ENCODE measurements around the gene SLC25A47.

The SLC25A47 gene

DNA sequence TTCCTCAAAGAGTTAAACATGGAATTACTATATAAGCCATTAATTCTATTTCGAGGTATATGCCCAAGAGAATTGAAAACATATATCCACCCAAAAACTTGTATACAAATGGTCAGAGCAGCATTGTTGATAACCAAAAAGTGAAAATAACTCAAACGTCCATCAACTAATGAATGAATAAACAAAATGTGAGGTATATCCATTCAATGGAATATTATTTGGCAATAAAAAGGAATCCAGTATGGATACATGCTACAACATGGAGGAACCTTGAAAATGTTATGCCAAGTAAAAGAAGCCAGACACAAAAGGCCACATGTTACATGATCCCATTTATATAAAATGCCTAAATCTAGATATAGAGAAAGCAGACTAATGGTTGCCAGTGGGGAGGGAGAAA, 36.0 kb downstream of the SLC25A47 start:
- DNase-seq (ENCODE audit: low read depth in 1 of 2, low spot score in 1 of 2) = no peak
- in situ Hi-C loops (cut with HindIII; ENCODE audit: low pct_unique_long_range_greater_than_20kb, low sequenced_read_pairs) = no loop called here
- TF ChIP-seq JUND (IDR thresholded peaks at IDR 0.05; ENCODE audit: low read depth) = no peak

DNA sequence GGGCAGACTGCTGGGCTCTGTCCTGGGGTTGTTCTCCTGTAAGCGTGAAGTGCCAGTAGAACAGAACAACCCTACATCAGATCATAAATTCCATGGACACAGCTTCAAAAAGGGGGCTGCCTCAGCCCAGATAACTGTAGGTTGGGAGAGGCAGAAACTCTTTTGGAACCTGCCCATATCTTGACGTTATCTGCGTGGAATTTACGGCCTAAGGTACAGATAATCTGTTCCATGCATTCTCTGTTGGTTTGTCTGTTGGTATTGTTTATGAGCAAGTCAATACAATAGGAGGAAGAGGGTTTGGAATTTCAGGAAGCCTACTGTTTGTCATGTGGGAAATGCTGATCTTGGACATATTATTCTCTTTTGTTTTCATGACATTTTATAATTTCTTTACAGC, 36.7 kb downstream of the SLC25A47 start:
- DNase-seq (ENCODE audit: low read depth in 1 of 2, low spot score in 1 of 2) = no peak
- in situ Hi-C loops (cut with HindIII; ENCODE audit: low pct_unique_long_range_greater_than_20kb, low sequenced_read_pairs) = no loop called here
- TF ChIP-seq JUND (IDR thresholded peaks at IDR 0.05; ENCODE audit: low read depth) = no peak

DNA sequence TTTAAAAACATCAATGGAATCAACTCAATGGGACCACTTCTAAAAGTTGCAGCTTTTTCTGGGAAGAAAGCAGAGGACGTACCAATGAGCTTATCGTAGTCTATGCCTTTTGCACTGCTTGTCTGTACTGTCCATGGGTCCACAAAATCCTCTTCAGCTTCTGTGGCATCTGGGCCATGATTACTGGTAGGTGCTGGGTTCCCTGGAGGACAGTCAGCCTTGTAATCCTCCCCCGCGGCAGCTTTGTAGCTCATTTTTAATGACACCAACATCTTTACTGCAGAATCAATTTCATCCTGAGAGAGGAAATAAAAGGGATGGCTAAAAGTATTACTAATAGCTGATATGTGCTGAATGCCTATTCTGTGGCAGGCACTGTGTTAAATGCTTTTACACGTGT, 38.5 kb downstream of the SLC25A47 start:
- in situ Hi-C loops (cut with HindIII; ENCODE audit: low pct_unique_long_range_greater_than_20kb, low sequenced_read_pairs) = no loop called here
- no peak for DNase-seq (ENCODE audit: low read depth in 1 of 2, low spot score in 1 of 2)

DNA sequence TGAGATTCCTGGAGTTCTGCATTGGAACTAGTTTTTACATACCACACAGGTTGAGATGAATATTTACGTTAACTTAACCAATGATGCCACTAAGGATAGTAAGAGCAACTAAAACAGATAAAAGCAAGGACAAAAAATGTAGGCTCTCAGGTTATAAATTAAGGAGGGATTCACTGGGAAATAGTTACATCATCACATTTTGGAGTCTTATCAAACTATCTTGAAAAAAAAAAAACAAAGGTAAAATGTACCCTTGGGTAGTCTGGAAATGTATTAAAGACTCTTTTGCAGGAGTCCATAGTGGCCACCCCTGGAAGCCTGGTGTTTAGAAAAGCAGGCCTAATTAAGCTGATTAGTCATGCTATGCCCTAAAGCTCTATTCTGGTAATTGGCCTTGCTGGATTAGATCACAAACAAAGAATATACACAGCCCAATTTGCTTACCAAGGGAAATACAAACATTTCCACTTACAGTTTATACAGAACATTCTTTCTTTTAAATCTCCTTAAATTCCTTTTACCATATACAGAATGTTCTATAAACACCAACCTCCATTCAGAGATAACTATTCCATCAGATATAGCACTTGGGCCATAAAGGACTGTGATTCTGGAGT, 39.3 kb downstream of the SLC25A47 start:
- TF ChIP-seq JUND (IDR thresholded peaks at IDR 0.05; ENCODE audit: low read depth) = no peak
- no peak for DNase-seq (ENCODE audit: low read depth in 1 of 2, low spot score in 1 of 2)
- in situ Hi-C loops (cut with HindIII; ENCODE audit: low pct_unique_long_range_greater_than_20kb, low sequenced_read_pairs) = no loop called here

More for the DNA sequence above, 38.5 kb downstream of the SLC25A47 start:
- no peak for TF ChIP-seq JUND (IDR thresholded peaks at IDR 0.05; ENCODE audit: low read depth)

- no peak for TF ChIP-seq JUND (IDR thresholded peaks at IDR 0.05; ENCODE audit: low read depth)
- in situ Hi-C loops (cut with HindIII; ENCODE audit: low pct_unique_long_range_greater_than_20kb, low sequenced_read_pairs) = no loop called here
- no peak for DNase-seq (ENCODE audit: low read depth in 1 of 2, low spot score in 1 of 2)
These were observed 39.9 kb downstream of the SLC25A47 start for GRCh38 chr14:100363053-100363452.

DNA sequence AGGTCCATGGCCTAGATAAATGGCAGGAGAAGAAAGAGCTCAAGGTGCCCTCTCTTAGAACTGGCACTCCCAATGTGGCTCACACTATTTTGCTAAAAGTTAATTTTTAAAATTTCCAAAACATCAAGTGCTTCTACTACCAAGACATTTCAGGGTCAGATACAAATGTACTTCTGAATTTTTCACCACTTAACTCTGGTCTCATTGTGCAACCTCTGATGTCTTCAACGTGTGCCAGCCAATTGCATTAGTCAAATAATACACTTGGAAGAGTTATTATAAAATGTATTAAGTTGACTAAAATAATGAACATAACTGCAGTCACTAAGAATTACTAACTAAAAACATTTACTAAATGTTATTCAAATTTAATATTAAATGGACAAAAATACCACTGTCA, 41.3 kb downstream of the SLC25A47 start:
- TF ChIP-seq JUND (IDR thresholded peaks at IDR 0.05; ENCODE audit: low read depth) = no peak
- DNase-seq (ENCODE audit: low read depth in 1 of 2, low spot score in 1 of 2) = no peak
- in situ Hi-C loops (cut with HindIII; ENCODE audit: low pct_unique_long_range_greater_than_20kb, low sequenced_read_pairs) = no loop called here

DNA sequence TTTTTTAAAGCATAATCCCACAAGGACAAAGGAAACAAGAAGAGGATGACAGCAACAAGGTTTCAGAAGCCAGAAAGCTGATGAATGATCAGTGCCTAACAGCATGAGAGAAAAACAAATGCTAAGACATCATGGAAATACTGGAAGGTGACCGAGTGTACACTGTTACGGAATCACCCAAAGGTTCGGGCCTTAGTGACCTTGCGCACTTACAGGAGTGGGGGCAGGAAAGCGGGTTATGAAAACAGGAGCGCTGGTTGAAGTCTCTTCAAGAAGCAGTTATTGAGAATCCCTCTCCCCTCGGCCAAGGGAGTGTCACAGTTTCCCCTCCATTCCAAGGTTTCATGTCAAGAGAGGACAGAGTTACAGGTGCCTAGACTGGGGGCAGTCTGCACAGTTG, 42.6 kb downstream of the SLC25A47 start:
- no peak for DNase-seq (ENCODE audit: low read depth in 1 of 2, low spot score in 1 of 2)
- TF ChIP-seq JUND (IDR thresholded peaks at IDR 0.05; ENCODE audit: low read depth) = no peak
- in situ Hi-C loops (cut with HindIII; ENCODE audit: low pct_unique_long_range_greater_than_20kb, low sequenced_read_pairs) = no loop called here

- DNase-seq (ENCODE audit: low read depth in 1 of 2, low spot score in 1 of 2) = no peak
- in situ Hi-C loops (cut with HindIII; ENCODE audit: low pct_unique_long_range_greater_than_20kb, low sequenced_read_pairs) = no loop called here
- TF ChIP-seq JUND (IDR thresholded peaks at IDR 0.05; ENCODE audit: low read depth) = no peak
These were observed 45.9 kb downstream of the SLC25A47 start for GRCh38 chr14:100369019-100369418.

GRCh38 chr14:100370003-100370402, 46.9 kb downstream of the SLC25A47 start:
- no peak for DNase-seq (ENCODE audit: low read depth in 1 of 2, low spot score in 1 of 2)
- TF ChIP-seq JUND (IDR thresholded peaks at IDR 0.05; ENCODE audit: low read depth) = no peak
- in situ Hi-C loops (cut with HindIII; ENCODE audit: low pct_unique_long_range_greater_than_20kb, low sequenced_read_pairs) = no loop called here

DNA sequence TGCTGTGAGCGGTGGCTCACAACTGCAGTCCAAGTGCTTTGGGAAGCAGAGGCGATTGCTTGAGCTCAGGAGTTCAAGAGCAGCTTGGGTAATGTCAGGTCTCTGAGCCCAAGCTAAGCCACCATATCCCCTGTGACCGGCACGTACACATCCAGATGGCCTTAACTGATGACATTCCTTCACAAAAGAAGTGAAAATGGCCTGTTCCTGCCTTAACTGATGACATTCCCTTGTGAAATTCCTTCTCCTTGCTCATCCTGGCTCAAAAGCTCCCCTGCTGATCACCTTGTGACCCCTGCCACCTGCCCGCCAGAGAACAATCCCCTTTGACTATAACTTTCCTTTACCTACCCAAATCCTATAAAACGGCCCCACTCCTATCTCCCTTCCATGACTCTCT, 48.6 kb downstream of the SLC25A47 start:
- in situ Hi-C loops (cut with HindIII; ENCODE audit: low pct_unique_long_range_greater_than_20kb, low sequenced_read_pairs) = no loop called here
- TF ChIP-seq JUND (IDR thresholded peaks at IDR 0.05; ENCODE audit: low read depth) = no peak
- DNase-seq (ENCODE audit: low read depth in 1 of 2, low spot score in 1 of 2) = no peak

DNA sequence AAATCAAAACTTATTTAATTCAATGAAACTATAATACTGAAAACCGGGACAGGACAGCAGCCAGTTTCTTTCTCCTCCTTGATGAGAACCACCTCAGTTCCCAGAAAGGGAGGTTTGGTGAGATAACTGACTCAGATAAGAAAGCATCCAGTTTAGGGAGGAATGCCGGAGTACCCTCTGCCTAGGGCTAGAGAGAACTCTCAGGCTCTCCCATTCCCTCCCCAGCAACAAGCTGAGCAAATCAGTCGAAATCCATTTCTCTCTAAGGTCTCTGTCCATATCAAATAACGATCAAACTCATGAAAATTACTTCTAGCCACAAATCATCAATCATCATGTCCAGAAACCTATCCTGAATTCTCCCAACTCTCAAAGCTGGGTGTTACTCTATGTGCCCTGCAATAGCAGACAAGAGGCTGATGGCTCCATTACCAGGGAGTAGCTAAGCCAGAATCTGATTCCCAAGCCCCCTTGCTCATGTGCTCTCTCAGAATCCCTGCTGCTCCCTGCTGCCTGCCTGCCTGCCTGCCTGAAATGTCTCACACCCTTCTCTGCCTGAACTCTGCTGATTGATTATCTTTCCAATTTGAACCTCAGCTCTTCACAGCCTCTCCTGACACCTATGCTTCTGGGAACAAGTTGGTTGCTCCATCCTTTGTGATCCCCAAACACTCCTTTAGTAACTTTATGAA, 49.4 kb downstream of the SLC25A47 start:
- no peak for DNase-seq (ENCODE audit: low read depth in 1 of 2, low spot score in 1 of 2)
- in situ Hi-C loops (cut with HindIII; ENCODE audit: low pct_unique_long_range_greater_than_20kb, low sequenced_read_pairs) = no loop called here
- TF ChIP-seq JUND (IDR thresholded peaks at IDR 0.05; ENCODE audit: low read depth) = no peak

- in situ Hi-C loops (cut with HindIII; ENCODE audit: low pct_unique_long_range_greater_than_20kb, low sequenced_read_pairs) = no loop called here
- TF ChIP-seq JUND (IDR thresholded peaks at IDR 0.05; ENCODE audit: low read depth) = no peak
- DNase-seq (ENCODE audit: low read depth in 1 of 2, low spot score in 1 of 2) = no peak
These were observed 51.1 kb downstream of the SLC25A47 start for GRCh38 chr14:100374270-100374669.

GRCh38 chr14:100374876-100375265, 51.7 kb downstream of the SLC25A47 start:
- no peak for DNase-seq (ENCODE audit: low read depth in 1 of 2, low spot score in 1 of 2)
- no peak for TF ChIP-seq JUND (IDR thresholded peaks at IDR 0.05; ENCODE audit: low read depth)
- in situ Hi-C loops (cut with HindIII; ENCODE audit: low pct_unique_long_range_greater_than_20kb, low sequenced_read_pairs) = no loop called here
